HG03460 (cell line): ENCODE measurements around the gene NPS.

Experiments
- ATAC-seq: cut with Tn5 transposase; IDR thresholded peaks from one replicate; pipeline ENCODE4 v1.9.1; 2021; ENCODE audit not compliant: unreplicated experiment

Gene NPS

GRCh38 chr10:127556916-127557315 is 7.8 kb downstream of the NPS start:
- ATAC-seq, result no peak

GRCh38 chr10:127561647-127562046 is 12.5 kb downstream of the NPS start:
- no peak for ATAC-seq

- ATAC-seq, result no peak
Measured at GRCh38 chr10:127563718-127564553, 14.8 kb downstream of the NPS start.

GRCh38 chr10:127564644-127565043 is 15.5 kb downstream of the NPS start:
- ATAC-seq, result no peak

- no peak for ATAC-seq
Measured at GRCh38 chr10:127565583-127565982, 16.5 kb downstream of the NPS start.

GRCh38 chr10:127569210-127569609 is 20.1 kb downstream of the NPS start:
- ATAC-seq, result no peak

- no peak for ATAC-seq
Measured at GRCh38 chr10:127570036-127570435, 20.9 kb downstream of the NPS start.

- no peak for ATAC-seq
Measured at GRCh38 chr10:127571386-127571785, 22.3 kb downstream of the NPS start.

- no peak for ATAC-seq
Measured at GRCh38 chr10:127576051-127576450, 26.9 kb downstream of the NPS start.

GRCh38 chr10:127576740-127577161 is 27.6 kb downstream of the NPS start:
- no peak for ATAC-seq

GRCh38 chr10:127577376-127578258 is 28.5 kb downstream of the NPS start:
- ATAC-seq, result no peak

- no peak for ATAC-seq
Measured at GRCh38 chr10:127578259-127578960, 29.3 kb downstream of the NPS start.

- ATAC-seq, result no peak
Measured at GRCh38 chr10:127578961-127579305, 29.8 kb downstream of the NPS start.

- no peak for ATAC-seq
Measured at GRCh38 chr10:127579640-127580039, 30.5 kb downstream of the NPS start.

- ATAC-seq, result no peak
Measured at GRCh38 chr10:127580822-127581221, 31.7 kb downstream of the NPS start.

- no peak for ATAC-seq
Measured at GRCh38 chr10:127585519-127586023, 36.5 kb downstream of the NPS start.

GRCh38 chr10:127587668-127588365 is 38.7 kb downstream of the NPS start:
- no peak for ATAC-seq

GRCh38 chr10:127592586-127592985 is 43.5 kb downstream of the NPS start:
- ATAC-seq, result no peak

GRCh38 chr10:127600479-127600878 is 51.4 kb downstream of the NPS start:
- no peak for ATAC-seq
